Panc1 (cell line): ENCODE measurements around the gene EARS2. TPM values are rescaled to one million over a fixed set of nuclear protein-coding genes. Genes with fewer than 3 reads are reported as not detected.

Source experiments
- ATAC-seq: fragments of 200-7000 bp; cut with Tn5 transposase; 2 replicates; pipeline ENCODE4 v1.9.1; 2020; ENCODE audit warnings: mild to moderate bottlenecking, moderate library complexity
- BruUV-seq: library from RNA; stranded (reverse); fragments of 400-500 nt; replicated peaks from 2 replicates; lab custom pipeline; 2021; lab: Mats Ljungman, UMichigan
- CTCF ChIA-PET: fragments of 300-600 bp; sonication (Branson Sonifier 250); formaldehyde crosslinking; loops from one replicate; lab custom pipeline; 2022; ENCODE audit warnings: antibody characterized with exemption; lab: Charles Lee
- POLR2A ChIA-PET: fragments of 300-600 bp; sonication (Branson Sonifier 250); formaldehyde crosslinking; loops from one replicate; lab custom pipeline; 2022; ENCODE audit warnings: antibody characterized with exemption; lab: Charles Lee
- DNase-seq: peaks from one replicate; pipeline ENCODE4 v3.0.0-alpha.2; 2010; ENCODE audit warnings: low read depth, low spot score
- H3K27ac ChIP-seq: 2 replicates; pipeline ENCODE4 v1.5.1; 2011; ENCODE audit warnings: mild to moderate bottlenecking, low read length, inconsistent platforms
- H3K27me3 ChIP-seq: fragments of 200-500 bp; sonication (Bioruptor generic); 2 replicates; pipeline ENCODE4 v1.6.0; 2014; ENCODE audit warnings: low read length, inconsistent platforms; ENCODE audit not compliant: control insufficient read depth, insufficient read depth
- H3K36me3 ChIP-seq: fragments of 200-500 bp; sonication (Bioruptor generic); 2 replicates; pipeline ENCODE4 v1.5.1; 2014; ENCODE audit warnings: inconsistent platforms, mild to moderate bottlenecking, low read length, moderate library complexity; ENCODE audit not compliant: control insufficient read depth, insufficient read depth
- H3K4me1 ChIP-seq: 2 replicates; pipeline ENCODE4 v1.5.1; 2011; ENCODE audit warnings: inconsistent platforms, mild to moderate bottlenecking, low read length, moderate library complexity; ENCODE audit not compliant: control insufficient read depth, insufficient read depth
- H3K4me3 ChIP-seq, 2 experiments: 2 replicates each; pipeline ENCODE4 v1.5.1; 2011 to 2012; ENCODE audit warnings: low read depth in 2 of 2, low read length in 2 of 2, mild to moderate bottlenecking in 2 of 2, inconsistent platforms in 1 of 2, moderate library complexity in 1 of 2
- H3K9me3 ChIP-seq: fragments of 200-500 bp; sonication (Bioruptor generic); 2 replicates; pipeline ENCODE4 v1.5.1; 2014; ENCODE audit warnings: low read depth, mild to moderate bottlenecking, inconsistent platforms, low read length, moderate library complexity; ENCODE audit not compliant: control insufficient read depth, insufficient read depth
- CTCF ChIP-seq: fragments of 450-650 bp; IDR thresholded peaks from 2 replicates; pipeline ENCODE4 v1.5.1; 2017; ENCODE audit warnings: mild to moderate bottlenecking
- POLR2AphosphoS5 ChIP-seq: IDR thresholded peaks from 2 replicates; pipeline ENCODE4 v1.6.1; 2012; ENCODE audit warnings: mild to moderate bottlenecking, low read depth, low read length, moderate library complexity
- REST ChIP-seq, 2 experiments: IDR thresholded peaks; 2 replicates each; pipeline ENCODE4 v1.6.1; 2011 to 2012; ENCODE audit warnings: low read depth in 2 of 2, control low read depth in 1 of 2, low read length in 1 of 2, mild to moderate bottlenecking in 1 of 2, moderate library complexity in 1 of 2; ENCODE audit not compliant: insufficient read depth in 1 of 2
- SIN3A ChIP-seq: IDR thresholded peaks from 2 replicates; pipeline ENCODE4 v1.6.1; 2012; ENCODE audit warnings: low read depth, mild to moderate bottlenecking, low read length, moderate library complexity, borderline replicate concordance; ENCODE audit not compliant: insufficient read depth
- TCF7L2 ChIP-seq: IDR thresholded peaks from 2 replicates; pipeline ENCODE4 v1.6.1; 2011; ENCODE audit warnings: mild to moderate bottlenecking, low read depth, low read length, inconsistent platforms
- in situ Hi-C: cut with HindIII; loops from 2 replicates; pipeline ENCODE4 v1.10.0; 2016; ENCODE audit warnings: low sequenced_read_pairs, low pct_unique_long_range_greater_than_20kb
- intact Hi-C: fragments of 100-400 bp; cut with micrococcal nuclease; formaldehyde crosslinking; loops from one replicate; pipeline ENCODE4 v1.10.0; 2022; ENCODE audit not compliant: unreplicated experiment
- total RNA-seq: library from RNA; stranded (reverse); gene quantifications from one replicate; pipeline ENCODE4 v1.2.1, GENCODE V29; 2021; ENCODE audit not compliant: unreplicated experiment

EARS2 gene
- total RNA-seq, 1 experiment from 2014 or later: 31.3 TPM

DNA sequence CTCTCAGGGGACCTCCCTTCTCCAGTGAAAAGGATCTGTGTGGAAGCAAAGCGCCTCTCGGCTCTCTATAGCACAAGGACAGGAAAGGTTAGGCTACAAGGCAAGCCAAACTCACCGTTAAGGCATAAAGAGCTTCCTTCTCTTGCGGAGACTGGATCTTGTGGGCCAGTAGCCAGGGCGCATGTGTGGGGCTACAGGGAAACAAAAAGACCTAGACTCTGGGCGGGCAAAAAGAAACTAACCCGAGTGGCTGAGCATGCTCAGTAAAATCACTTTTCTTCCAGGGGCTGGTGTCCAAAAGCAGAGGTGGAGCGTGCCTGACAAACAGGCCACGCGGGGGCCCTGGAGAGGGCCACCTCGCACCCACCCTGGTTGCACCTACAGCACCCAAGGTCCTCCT is 63.0 kb downstream of the EARS2 start:
- H3K4me3 ChIP-seq: no peak overlapping the region
- H3K36me3 ChIP-seq: no peaks in the 10 kb centered on the region; the same call in none of the 2 replicates
- intact Hi-C loops (no loop called here), in situ Hi-C loops (no loop called here)
- peaks cover 21% of the 10 kb centered on the region for H3K4me1 ChIP-seq
- no TSS peak for BruUV-seq
- no peaks in the 10 kb centered on the region for H3K27me3 ChIP-seq
- CTCF ChIA-PET: no interaction called here
- TF ChIP-seq POLR2AphosphoS5: no peak
- no peak for TF ChIP-seq CTCF
- no peak for TF ChIP-seq REST (IDR thresholded peaks at IDR 0.05; ENCODE audit: insufficient read depth in 1 of 2, low read depth in 2 of 2, low read length in 1 of 2)
- TF ChIP-seq SIN3A: no peak
- no peak for TF ChIP-seq TCF7L2
- POLR2A ChIA-PET: no interaction called here
- DNase-seq: no peak
- no peak overlapping the region for H3K27ac ChIP-seq
- no peaks in the 10 kb centered on the region for H3K9me3 ChIP-seq
- ATAC-seq: no peak

DNA sequence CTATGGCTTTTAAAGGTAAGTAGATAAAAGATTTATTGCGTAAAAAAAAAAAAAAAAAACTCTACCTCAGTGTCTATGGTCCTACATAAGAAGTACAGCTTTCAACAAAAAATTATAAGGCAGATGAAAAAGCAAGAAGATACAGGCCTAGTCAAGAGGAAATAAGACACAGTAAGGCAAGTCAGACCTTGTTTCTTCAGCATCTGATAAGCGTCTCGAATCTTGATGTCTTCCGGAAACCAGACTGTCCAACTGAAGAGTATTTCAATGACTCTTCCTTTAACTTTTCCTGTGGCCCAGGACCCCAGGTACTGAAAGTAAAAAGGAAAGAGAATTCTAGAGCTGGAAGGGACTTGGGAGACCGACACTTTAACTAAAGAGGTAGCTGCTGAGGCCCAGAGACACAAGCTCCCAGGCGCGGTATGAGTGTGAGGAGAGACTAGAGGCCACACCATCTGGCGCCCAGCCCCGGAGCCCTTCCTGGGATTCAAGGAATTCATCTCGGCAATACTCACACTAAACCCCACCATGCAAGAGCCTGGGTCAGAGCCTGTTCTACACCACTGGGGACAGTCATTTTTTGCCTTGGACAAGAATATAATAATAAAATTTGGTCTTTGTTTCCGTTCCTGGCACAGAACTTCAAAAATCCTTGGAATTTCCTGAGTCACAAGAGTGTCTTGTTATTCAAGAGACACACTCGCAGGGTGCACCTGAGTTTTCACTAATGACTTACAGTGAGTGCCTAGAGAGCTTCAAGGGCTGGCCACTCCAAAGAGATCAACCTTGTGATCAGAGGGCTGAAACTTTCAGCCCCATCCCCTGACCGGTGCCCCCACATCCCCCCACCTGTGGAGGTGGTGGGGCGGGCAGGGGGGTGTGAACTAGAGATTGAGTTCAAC is 65.4 kb downstream of the EARS2 start:
- peak overlapping the region; percentile 15; the same call in 1 of the 2 replicates for H3K27ac ChIP-seq
- TF ChIP-seq CTCF: no peak
- POLR2A ChIA-PET: interaction anchor here (1.3 kb wide), 1 partner anchor 14 kb away, joined by 3 read pairs; no protein-coding TSS in a partner anchor
- no peak for DNase-seq
- peaks cover 7% of the 10 kb centered on the region for H3K4me1 ChIP-seq
- CTCF ChIA-PET: no interaction called here
- no peaks in the 10 kb centered on the region for H3K9me3 ChIP-seq
- in situ Hi-C loops: no loop called here
- no TSS peak for BruUV-seq
- H3K27me3 ChIP-seq: no peaks in the 10 kb centered on the region
- intact Hi-C loops: no loop called here
- 0 out of 2 replicates have a peak, but pooled peaks have one; percentile 53 for ATAC-seq
- no peak overlapping the region for H3K4me3 ChIP-seq
- peaks cover 9% of the 10 kb centered on the region for H3K36me3 ChIP-seq
